ENCODE measurements around the gene PLA2G4D.

PLA2G4D gene

DNA sequence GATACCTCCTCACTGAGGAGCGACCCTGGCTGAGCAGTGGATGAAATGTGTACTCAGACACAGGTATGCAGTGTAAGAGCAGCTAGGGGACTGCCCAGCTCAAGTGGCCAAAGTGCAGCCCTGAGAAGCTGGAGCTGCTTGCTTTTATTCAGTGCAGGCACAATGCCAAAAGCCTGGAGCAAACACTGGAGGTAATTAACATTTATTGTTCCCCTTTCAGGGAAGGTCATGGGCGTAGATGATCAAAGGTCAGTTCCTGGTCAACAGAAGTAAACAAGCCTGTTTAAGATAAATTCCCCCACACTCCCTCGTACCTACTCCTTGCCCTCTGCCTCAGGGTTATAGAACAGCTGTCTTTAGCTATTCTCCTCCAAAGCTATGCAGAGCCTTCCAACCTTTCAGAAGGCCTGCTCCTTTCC lies 44.6 kb upstream of the PLA2G4D start:
- no peak for DNase-seq (ENCODE audit: extremely low read depth, low read depth)
- no peak for TF ChIP-seq CTCF (IDR thresholded peaks at IDR 0.05; ENCODE audit: low read depth, low read length)

DNA sequence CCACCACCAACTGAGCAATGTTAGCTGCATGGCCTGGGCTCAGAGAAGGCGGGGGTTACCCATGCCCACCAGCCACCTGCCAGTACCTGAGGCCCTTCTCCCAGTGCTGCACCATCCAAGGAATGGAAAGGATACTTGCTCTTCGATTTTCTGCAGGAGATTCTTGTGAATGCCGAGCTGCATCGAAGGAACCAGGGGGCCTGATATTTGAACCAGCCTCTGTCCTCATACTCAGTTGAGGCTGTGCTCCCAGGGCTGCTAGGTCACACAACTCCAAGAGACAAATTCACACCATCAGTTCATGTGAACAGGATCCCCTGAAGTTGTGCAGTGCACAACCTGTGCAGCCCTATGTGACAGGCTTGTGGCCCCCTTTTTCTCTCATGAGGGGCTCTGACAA lies 44.0 kb upstream of the PLA2G4D start:
- no peak for TF ChIP-seq CTCF (IDR thresholded peaks at IDR 0.05; ENCODE audit: low read depth, low read length)
- DNase-seq (ENCODE audit: extremely low read depth, low read depth), result no peak

GRCh38 chr15:42137461-42138261 lies 43.3 kb upstream of the PLA2G4D start:
- DNase-seq (ENCODE audit: extremely low read depth, low read depth), result no peak
- TF ChIP-seq CTCF (IDR thresholded peaks at IDR 0.05; ENCODE audit: low read depth, low read length), result peak; percentile 70

DNA sequence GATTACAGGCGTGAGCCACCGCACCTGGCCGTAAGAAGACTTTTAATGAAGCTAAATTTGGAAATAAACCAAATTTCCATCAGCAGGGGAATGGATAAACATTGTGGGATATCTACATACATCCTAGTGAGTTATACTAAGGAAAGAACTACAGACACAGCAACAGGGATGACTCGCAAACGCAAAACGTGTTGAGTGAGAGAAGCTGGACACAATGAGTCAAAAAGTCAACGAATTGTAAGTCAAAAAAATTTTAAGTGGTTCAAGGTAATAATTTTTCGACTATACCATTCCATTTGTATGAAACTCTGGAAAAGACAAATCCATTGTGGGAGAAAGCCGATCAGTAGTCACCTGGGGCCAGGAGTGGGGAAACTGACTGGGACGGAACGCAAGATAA lies 42.2 kb upstream of the PLA2G4D start:
- DNase-seq (ENCODE audit: extremely low read depth, low read depth), result no peak
- TF ChIP-seq CTCF (IDR thresholded peaks at IDR 0.05; ENCODE audit: low read depth, low read length), result no peak

- TF ChIP-seq CTCF (IDR thresholded peaks at IDR 0.05; ENCODE audit: low read depth, low read length), result no peak
- no peak for DNase-seq (ENCODE audit: extremely low read depth, low read depth)
Observed at GRCh38 chr15:42135351-42135750, 41.0 kb upstream of the PLA2G4D start.

DNA sequence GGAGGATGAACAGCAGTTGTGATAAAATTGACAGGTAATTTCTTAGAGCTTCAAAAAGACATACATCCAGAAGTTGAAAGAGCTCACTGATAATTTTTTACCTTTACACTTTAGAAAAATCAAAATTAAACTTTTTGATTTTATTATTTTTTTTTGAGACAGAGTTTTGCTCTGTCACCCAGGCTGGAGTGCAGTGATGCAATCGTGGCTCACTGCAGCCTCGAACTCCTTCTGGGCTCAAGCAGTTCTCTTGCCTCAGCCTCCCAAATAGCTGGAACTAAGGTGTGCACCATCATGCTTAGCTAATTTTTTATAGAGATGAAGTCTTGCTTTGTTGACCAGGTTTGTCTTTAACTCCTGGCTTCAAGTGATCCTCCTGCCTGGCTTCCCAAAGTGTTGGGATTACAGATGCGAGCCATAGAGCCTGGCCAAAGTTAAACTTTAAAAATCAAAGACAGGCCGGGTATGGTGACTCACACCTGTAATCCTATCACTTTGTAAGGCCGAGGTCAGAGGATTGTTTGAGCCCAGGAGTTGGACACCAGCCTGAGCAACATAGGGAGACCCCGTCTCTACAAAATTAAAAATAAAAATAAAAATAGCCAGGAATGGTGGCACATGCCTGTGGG lies 40.4 kb upstream of the PLA2G4D start:
- no peak for TF ChIP-seq CTCF (IDR thresholded peaks at IDR 0.05; ENCODE audit: low read depth, low read length)
- no peak for DNase-seq (ENCODE audit: extremely low read depth, low read depth)

DNA sequence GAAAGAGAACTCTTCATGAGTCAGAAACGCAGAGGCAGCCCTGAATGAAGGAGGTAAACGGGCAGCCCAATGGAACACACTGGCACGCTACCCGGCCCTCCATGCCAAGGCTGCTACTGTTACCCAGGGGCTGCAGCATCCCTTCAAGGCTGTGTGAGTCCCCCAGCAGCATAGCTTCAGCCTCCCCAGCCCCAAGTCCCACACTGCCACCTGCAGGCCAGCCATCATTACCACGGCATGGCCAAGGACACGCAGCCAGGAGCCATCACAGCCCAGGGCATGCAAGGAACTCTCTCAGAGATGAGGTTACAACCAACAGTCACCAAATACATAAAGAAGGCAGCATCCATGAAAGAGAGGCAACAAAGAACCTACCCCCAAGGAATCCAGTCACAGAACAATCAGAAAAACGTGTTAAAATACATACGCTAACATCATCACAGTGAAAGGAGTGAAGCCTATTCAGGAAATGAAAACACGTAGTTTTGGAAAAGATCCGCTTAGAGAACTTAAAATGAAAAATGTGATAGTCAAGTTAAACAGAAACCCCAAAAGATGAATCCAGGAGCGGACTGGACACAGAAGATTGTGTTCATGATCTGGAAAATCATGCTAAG lies 39.6 kb upstream of the PLA2G4D start:
- no peak for DNase-seq (ENCODE audit: extremely low read depth, low read depth)
- TF ChIP-seq CTCF (IDR thresholded peaks at IDR 0.05; ENCODE audit: low read depth, low read length), result peak; percentile 53
